GM19328 (cell line): ENCODE measurements around the gene ZFAND6.

Experiments
- ATAC-seq: cut with Tn5 transposase; IDR thresholded peaks from one replicate; pipeline ENCODE4 v1.9.1; 2021; ENCODE audit warnings: mild to moderate bottlenecking, moderate library complexity; ENCODE audit not compliant: unreplicated experiment

The ZFAND6 gene

DNA sequence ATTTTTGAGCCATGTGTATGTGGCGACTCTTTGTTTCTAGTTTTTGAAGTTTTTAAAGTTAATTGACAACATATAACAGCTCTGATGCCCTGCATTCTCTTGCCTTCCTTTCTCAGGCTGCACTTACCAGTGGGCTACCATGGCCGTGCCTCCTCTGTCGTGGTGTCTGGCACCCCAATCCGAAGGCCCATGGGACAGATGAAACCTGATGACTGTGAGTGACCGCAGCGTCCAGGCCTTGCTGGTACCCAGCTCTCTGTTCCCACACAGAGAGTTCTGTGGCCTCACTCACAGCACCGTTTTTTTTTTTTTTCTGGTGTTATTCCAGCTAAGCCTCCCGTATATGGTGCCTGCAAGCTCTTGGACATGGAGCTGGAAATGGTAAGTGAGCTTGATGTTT, 108.5 kb downstream of the ZFAND6 start:
- ATAC-seq = no peak

DNA sequence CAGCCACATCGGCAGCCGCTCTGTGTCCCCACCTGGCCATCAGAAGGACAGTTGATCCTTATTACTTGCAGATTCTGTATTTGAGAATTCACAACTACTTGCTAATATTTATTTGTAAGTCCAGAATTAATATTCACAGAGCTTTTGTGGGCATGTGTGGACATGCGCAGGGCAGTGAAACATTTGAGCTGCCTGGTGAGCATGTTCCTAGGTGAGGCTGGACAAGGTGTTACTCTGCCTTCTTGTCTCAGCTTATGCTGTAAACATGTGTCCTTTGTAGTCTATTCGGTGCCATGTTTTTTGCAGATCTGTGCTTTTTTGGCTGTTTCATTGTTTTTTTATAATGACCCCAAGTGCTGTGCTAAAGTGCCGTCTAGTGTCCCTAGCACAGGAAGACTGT, 108.9 kb downstream of the ZFAND6 start:
- no peak for ATAC-seq

DNA sequence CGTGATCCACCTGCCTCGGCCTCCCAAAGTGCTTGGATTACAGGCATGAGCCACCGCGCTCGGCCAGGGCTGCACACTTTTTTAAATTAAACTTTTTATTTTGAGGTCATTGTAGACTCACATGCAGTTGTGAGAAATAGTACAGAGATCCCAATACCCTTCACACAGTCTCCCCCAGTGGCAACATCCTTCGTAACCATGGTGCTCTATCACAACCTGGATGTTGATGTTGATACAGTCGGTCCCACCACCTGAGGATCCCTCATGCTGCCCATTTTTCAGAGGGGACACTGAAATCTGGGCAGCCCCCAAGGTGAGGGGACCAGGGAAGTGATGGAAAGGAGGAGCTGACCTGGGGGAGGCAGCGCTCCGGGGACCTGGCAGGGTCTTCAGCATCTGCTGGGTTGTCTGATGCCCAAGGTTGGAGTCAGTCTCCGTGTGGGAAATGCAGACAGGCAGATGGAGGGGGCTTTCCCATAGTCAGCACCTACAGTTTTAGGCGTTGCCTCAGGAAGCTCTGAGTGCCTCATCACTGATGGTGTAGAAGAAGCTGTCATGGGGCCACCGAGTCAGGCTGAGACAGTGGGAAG, 110.4 kb downstream of the ZFAND6 start:
- ATAC-seq = no peak

DNA sequence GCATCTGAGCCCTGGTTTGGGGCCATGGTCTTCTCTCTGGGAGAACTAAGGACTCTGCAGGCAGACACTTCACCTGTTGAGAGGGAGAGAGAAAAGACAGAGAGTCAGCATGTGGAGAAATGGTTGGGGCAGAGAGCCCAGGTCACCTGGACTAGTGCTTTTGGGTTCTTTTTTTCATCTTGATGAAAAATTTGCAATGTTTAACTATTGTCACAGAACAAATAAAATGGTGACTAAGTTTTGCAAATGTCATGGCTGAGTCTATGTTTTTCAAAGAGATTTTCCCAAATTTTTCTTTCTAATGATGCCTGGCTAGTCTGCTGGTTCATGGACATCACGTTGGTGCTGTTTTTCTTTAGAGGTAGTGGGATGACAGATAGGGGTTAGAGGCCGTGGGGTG, 111.1 kb downstream of the ZFAND6 start:
- ATAC-seq = no peak

DNA sequence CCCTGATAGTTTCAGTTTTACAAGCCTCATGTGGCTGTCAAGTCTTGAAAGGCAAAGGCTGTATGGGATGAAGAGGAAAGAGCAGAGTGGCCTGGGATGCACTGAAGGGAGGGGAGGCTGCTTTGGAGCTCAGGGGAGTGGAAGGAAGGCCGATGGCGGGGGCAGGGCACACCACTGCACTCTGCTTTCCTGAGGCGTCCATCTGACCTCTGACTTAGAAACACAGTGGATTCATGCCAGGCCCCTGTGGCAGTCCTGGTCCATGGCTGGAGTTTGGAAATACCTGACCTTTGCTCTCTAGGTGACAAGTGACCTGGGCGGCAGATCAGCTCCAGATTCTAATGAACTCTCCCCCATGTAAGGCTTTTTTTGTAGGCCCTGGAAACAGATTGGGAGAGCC, 112.3 kb downstream of the ZFAND6 start:
- no peak for ATAC-seq

DNA sequence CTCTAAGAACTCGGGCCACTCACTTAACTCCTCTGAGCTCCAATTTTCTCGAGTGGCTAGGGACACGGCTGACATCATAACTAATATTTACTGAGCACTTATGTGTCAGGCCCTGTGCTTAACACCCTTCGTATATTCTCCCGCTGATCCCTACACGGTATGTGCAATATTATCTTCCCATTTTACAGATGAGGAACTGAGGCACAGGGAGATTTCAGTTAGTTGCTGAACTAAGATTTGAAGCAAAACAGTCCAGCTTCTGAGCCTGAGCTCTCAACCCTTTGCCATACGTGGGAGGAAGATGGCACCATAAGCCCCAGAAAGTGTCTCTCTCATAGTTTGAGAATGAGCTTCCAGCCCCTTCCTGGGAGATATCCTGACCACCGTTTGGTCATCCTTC, 112.9 kb downstream of the ZFAND6 start:
- no peak for ATAC-seq

DNA sequence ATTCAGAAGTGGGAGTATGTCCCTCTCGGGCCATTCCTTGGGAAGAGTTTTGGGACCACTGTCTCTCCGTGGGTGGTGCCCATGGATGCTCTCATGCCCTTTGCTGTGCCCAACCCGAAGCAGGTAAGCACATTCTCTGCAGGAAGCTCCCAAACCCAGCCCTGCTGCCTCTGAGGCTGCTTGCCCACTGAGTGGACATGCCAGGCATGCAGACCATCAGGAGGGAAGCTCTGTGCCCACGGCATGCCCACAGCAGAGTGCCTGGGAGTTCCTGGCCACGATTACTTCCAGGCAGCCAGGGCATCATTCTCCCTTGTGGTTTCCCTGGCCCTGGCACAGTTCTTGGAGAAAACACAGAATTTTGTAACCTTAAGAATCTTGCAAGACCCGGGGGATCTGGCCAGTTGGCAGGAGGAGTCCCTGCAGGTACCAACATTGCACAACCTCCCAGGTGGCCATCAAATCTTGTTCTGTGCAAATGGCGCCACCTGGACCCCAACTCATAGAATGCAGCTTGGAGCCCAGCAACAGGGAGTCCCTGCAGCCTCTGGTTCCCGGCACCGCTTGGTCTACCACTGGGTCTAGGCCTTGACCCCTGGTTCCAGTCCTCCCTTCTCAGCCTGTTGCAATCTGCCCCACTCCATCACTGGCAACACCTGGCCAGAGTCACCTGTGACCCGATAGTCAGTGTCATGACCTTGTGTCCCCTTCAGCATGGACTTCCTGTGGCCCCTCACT, 113.7 kb downstream of the ZFAND6 start:
- ATAC-seq = no peak

DNA sequence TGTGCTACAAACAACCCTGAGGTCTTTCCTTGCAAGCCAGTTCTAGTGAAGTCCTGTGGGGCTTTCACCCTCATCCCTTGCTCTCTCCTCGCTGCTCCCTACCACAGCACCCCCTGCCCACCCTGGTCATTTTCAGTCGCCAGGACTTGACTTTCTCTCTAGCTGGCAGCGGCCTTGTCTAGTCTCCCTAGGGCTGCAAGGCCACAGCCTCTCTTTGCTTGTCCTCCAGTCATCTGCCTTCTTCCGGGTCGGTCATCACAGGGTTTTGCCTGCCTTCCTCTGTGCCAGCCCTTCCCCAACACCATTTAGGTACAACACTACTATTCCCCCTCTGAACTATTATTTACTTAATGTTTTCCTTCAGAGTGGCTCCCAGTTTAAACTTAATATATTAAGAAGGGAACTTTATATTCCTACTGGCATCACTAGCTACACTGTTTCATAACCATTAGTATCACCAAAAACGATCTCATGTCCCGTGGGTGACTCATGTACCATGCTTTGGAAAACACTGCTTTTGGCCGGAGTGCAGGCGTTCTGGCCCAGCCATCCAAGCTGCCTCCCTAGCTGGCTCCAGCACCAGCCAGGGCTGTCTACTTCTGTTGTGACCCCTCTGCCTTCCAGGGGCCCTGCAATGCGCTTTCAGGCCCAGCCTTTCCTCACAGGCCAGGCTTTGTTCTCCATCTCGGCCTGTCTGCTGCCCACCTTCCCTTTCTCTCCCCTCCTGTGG, 114.7 kb downstream of the ZFAND6 start:
- ATAC-seq = no peak

DNA sequence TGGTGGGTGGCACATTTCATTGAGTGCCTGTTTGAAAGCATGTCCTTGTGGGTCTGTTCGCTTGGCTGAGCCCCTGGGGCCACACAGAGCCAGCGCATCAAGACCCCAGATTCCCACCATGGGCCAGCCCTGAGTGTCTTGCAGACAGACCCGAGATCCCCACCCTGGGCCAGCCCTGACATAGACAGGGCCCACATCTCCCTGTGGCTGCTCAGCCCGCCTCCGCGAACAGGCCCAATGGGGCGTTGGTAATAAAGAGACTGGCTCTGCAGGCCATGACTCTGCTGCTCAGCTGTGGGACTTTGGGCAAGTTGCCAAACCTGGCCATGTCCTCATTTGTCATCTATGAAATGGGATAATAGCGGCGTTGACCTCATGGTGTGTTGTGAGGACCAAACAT, 116.0 kb downstream of the ZFAND6 start:
- no peak for ATAC-seq

DNA sequence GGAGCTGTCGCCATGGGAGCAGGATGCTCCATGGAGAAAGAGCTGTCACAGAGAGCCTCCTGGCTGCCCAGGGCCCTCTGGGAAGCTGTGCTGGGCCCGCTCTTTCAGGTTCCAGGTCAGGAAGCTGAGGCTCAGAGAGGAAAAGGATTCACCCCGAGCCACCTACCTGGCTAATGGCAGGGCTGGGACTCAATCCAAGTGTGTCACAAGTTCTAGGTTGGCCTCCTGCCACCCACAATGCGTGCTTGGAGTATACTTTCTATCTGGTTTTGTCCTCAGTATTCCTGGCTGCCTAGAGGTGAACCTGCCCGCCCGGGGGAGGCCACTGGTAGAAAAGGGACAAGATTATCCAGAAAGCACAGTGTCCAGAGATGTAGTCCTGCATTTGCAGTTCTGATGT, 117.0 kb downstream of the ZFAND6 start:
- no peak for ATAC-seq

DNA sequence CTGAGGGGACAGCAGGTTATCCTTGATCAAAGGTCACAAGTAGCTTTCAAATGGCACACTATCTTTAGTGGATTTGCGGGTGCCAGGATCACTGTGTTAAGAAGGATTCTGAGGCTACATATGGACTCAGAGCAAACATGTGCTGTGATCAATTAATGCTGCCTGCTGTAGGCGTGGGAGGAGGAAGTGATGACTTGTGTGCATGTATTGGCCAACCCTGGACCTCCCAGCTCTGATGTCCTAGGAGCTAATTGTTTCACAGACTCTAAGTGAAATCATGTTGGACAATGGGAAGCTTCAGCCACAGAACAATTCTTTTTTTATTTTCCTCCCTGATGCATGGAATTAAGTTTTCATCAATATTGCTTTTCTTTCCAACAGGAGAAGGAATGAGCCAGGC, 117.7 kb downstream of the ZFAND6 start:
- ATAC-seq = no peak

DNA sequence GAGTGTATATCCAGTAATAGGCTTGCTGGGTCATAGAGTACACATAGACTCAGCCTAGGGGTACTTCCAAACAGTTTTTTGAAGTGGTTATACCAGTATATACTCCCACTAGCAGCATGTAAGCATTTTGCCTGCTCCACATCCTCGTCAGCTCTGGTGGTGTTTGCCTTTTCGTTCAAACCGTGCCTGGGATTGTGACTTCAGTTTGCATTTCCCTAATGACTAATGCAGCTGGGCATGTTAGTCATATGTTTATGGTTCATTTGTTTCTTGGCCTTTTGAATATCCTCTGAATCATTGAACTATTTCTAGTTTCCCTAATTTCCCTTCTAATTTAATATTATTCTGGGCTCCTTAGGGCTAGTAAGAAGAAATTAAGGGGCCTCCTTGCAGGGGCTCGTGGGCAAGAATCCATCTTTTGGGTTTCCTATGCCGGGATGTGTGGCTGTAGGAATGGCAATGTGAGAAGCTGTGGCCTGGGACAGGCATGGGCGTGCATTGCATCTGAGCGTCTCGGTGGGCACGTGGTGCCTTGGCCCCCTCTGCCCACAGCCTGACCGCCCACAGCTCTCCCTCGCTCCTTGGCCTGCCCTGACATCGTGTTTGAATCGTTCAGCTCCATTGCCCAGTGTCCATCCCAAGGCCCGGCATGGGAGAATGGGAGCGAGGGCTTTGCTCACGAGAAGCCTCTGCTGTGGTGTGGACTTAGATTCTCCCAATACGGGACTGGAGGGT, 119.7 kb downstream of the ZFAND6 start:
- ATAC-seq = no peak

DNA sequence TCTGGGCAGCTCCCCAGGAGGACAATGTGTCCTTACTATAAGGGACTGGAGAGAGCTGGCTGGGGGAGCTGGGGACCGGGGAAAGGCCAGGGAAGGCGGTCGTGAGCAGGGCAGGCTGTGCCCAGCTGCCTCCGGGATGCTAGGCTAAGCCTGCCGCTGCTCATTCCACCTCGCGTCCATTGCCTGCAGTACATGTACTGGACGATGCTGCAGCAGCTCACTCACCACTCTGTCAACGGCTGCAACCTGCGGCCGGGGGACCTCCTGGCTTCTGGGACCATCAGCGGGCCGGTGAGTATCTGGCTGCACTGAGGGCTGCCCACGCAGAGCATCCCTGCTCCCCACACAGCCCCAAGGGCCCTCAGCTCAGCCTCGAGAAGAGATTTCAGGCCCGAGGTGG, 120.5 kb downstream of the ZFAND6 start:
- ATAC-seq = no peak

DNA sequence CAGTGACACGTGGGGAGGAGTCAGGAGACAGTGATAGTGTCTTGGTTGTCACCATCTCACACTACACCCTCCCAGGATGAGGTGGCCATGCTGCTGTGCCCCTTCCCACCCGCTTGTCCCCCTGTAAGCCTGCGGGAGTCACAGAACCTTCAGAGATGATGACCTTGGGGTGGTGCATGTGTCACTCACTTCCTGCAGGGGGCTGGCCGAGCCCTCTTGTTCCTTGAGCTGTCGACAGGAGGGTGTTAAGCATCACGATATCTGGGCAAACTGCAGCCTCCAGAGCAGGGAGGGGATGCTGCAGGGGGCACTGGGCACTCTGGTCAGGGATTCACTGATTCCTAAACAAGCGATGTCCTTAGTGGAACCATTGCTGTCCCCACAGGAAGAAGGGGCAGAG, 121.0 kb downstream of the ZFAND6 start:
- ATAC-seq = no peak

DNA sequence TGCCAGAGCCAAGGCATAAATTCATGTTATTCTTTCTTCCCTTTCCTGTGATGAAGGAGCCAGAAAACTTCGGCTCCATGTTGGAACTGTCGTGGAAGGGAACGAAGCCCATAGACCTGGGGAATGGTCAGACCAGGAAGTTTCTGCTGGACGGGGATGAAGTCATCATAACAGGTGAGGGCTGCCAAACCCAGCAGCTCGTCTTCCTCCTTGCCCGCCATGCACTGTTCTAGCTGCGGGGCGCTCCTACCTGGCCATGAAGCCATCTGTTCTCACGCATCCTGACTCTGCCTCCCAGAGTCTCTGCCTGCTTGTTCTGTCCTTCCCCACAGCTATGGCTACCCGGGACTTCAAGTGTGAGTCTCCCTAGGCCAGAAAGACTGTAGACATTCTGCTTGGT, 121.5 kb downstream of the ZFAND6 start:
- ATAC-seq = no peak

DNA sequence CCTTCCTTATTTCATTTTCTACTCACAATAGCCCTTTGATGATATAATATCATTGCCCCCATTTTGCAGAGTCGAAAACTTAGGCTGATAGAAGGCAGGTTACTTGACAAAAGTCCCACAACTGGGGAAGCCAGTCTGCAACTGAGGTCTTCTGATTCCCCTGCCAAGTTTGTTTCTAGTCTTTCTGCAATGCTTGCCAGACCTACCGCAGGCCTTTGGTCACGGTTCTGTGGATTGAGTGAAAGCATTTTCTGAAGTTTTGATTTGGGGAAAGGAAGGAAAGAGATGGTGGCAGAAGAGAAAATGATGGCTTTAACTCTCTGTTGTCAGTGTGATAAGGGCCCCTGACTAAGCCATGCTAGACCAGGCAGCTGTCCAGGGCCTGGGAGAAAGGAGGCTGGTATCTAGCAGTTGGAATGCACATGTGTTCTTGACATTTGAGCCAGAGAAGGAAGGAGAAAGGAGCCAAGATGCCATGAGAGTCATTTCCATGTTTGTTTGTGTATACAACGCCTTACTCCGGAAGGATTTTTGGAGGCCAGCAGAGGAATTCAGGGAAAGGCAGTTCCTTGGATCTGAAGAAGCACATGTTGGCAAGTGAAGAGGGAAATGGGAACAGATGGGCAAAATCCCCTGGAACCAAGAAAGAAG, 123.3 kb downstream of the ZFAND6 start:
- no peak for ATAC-seq

DNA sequence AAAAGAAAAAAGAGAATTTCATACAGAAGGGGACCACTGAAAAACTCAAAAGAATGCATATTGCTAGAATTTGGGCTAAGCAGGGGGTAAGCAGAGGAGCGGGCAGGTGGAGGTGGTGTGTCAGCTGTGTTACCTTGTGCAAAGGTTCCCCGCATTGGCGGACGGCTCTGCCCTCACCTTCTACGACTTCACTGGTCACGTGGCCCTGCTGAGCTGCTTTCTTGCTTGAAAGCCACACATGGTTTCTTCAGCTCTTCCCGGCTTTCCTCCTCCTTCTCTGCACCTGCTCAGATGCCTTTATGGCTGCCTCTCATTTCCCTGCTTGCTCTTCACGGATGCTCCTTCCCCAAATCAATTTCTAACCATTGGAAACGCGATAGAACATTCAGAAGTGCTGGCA, 123.8 kb downstream of the ZFAND6 start:
- no peak for ATAC-seq

DNA sequence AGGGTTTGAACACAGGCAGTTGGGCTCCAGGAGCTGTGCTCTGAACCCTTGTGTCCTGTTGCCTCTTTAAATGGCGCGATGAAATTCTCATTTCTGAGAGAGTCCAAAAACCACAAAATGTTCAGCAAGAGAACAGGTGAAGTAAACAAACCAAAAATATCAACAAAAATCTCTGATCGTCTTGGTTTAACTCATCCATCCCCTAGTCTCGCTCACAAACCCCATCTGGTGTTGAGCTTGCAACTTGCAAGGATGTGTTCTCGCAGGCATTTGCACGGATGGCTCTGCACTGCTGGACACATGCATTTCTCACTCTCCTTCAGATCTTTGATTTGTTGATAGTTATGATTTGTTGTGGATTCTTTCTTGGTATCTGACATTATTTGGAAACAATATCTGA, 124.4 kb downstream of the ZFAND6 start:
- no peak for ATAC-seq

DNA sequence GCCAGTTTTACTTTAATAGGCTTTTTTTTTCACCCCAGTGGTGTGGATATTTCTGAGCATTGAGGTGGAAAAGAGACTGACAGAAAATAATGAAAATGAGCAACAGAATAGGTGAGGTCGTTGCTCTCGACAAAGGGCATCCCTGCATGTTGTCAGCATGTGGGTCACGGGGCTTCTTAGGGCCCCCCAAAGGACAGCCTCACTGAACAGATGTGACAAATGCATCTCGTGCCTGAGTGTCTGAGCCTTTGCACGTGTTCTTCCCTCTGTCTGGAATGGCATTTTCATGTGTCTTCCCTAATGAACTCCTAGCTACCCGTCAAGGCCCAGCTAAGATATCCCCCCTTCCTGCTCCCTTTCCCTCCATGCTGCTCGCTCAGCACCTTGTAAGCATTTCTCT, 125.1 kb downstream of the ZFAND6 start:
- no peak for ATAC-seq

DNA sequence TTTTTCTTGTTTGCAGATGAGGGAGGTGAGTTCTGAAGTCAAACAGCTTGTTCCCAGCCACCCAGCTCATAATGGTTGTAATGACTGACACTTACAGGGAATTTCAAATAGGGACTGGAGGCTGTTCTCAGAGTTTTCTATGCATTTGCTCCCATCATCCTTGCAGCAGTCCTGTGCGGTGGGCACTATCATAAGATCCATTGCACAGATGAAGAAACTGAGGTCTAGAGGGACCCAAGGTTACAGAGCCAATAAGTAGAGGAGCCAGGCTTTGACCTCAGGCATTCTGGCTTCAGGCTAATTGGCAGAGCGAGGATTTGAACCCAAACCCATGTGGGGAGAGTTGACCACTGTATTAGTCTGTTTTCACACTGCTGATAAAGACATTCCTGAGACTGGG, 125.7 kb downstream of the ZFAND6 start:
- ATAC-seq = no peak

DNA sequence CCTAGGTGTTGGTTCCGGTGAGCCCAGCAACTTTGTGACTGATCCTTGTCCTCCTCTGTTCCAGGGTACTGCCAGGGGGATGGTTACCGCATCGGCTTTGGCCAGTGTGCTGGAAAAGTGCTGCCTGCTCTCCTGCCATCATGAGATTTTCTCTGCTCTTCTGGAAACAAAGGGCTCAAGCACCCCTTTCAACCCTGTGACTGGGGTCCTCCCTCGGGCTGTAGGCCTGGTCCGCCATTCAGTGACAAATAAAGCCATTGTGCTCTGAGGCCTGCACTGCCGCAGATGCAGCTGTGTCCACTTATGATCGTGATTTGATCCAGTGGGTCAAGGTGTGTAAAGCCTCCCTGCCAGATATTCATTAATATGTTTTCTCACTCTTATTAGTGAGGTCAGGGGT, 126.6 kb downstream of the ZFAND6 start:
- ATAC-seq = no peak
